ENCODE results near the gene LRRN3.

- TF ChIP-seq CTCF (conservative IDR thresholded peaks at IDR 0.05 in 1 of 2, IDR thresholded peaks at IDR 0.05 in 1 of 2; ENCODE audit: low read depth in 1 of 2, low read length in 2 of 2), result no peak
- TF ChIP-seq EZH2 (IDR thresholded peaks at IDR 0.05; ENCODE audit: low read length, missing control alignments), result no peak
Measured at GRCh38 chr7:111053035-111053434, 37.9 kb upstream of the LRRN3 start.

Measured in fibroblast of lung (primary cell).